ENCODE measurements around the gene SLC35F2.
"Not testable (repeated sequence)": the region's sequence is repeated elsewhere in the genome, so short reads cannot be mapped to it uniquely, and the experiment has no call there.

SLC35F2 gene

GRCh38 chr11:107770551-107770951 is 88.0 kb downstream of the SLC35F2 start:
- Histone ChIP-seq H3K4me1 (ENCODE audit: insufficient read depth, insufficient read length) (no peaks in the 10 kb centered on the region), H3K4me3 (ENCODE audit: insufficient read length, low read depth) (no peak overlapping the region), H3K36me3 (ENCODE audit: insufficient read depth, insufficient read length, low read length) (no peaks in the 10 kb centered on the region), H3K9ac (ENCODE audit: insufficient read length, low read depth) (no peak overlapping the region), H3K27me3 (ENCODE audit: insufficient read depth, insufficient read length) (no peaks in the 10 kb centered on the region), H3K9me3 (ENCODE audit: insufficient read depth, low read length) (no peaks in the 10 kb centered on the region)
- TF ChIP-seq YY1 (IDR thresholded peaks at IDR 0.05; ENCODE audit: insufficient read depth, insufficient read length) (no peak), SUZ12 (IDR thresholded peaks at IDR 0.05; ENCODE audit: extremely low read depth, insufficient read depth, insufficient read length) (no peak), ZNF274 (IDR thresholded peaks at IDR 0.05; ENCODE audit: low read depth, low read length) (no peak)
- DNase-seq (ENCODE audit: low read depth, low spot score) = no peak

GRCh38 chr11:107769189-107769588 is 89.4 kb downstream of the SLC35F2 start:
- no peaks in the 10 kb centered on the region for H3K36me3 ChIP-seq (ENCODE audit: insufficient read depth, insufficient read length, low read length)
- H3K27me3 ChIP-seq (ENCODE audit: insufficient read depth, insufficient read length) = no peaks in the 10 kb centered on the region
- DNase-seq (ENCODE audit: low read depth, low spot score) = no peak

GRCh38 chr11:107758719-107759355 is 99.8 kb downstream of the SLC35F2 start:
- not testable (repeated sequence) for H3K36me3 ChIP-seq (ENCODE audit: insufficient read depth, insufficient read length, low read length); H3K27me3 ChIP-seq (ENCODE audit: insufficient read depth, insufficient read length); H3K9ac ChIP-seq (ENCODE audit: insufficient read length, low read depth); H3K4me1 ChIP-seq (ENCODE audit: insufficient read depth, insufficient read length); H3K4me3 ChIP-seq (ENCODE audit: insufficient read length, low read depth); DNase-seq (ENCODE audit: low read depth, low spot score); H3K9me3 ChIP-seq (ENCODE audit: insufficient read depth, low read length)

More at GRCh38 chr11:107769189-107769588, 89.4 kb downstream of the SLC35F2 start:
- Histone ChIP-seq H3K9ac (ENCODE audit: insufficient read length, low read depth) (no peak overlapping the region), H3K4me3 (ENCODE audit: insufficient read length, low read depth) (no peak overlapping the region), H3K4me1 (ENCODE audit: insufficient read depth, insufficient read length) (no peaks in the 10 kb centered on the region), H3K9me3 (ENCODE audit: insufficient read depth, low read length) (no peaks in the 10 kb centered on the region)
- no peak for TF ChIP-seq SUZ12 (IDR thresholded peaks at IDR 0.05; ENCODE audit: extremely low read depth, insufficient read depth, insufficient read length)
- no peak for TF ChIP-seq ZNF274 (IDR thresholded peaks at IDR 0.05; ENCODE audit: low read depth, low read length)
- TF ChIP-seq YY1 (IDR thresholded peaks at IDR 0.05; ENCODE audit: insufficient read depth, insufficient read length) = no peak

GRCh38 chr11:107757661-107758060 is 100.9 kb downstream of the SLC35F2 start:
- TF ChIP-seq SUZ12 (IDR thresholded peaks at IDR 0.05; ENCODE audit: extremely low read depth, insufficient read depth, insufficient read length) (no peak), YY1 (IDR thresholded peaks at IDR 0.05; ENCODE audit: insufficient read depth, insufficient read length) (no peak), ZNF274 (IDR thresholded peaks at IDR 0.05; ENCODE audit: low read depth, low read length) (no peak)
- Histone ChIP-seq H3K36me3 (ENCODE audit: insufficient read depth, insufficient read length, low read length) (no peaks in the 10 kb centered on the region), H3K27me3 (ENCODE audit: insufficient read depth, insufficient read length) (no peaks in the 10 kb centered on the region), H3K4me1 (ENCODE audit: insufficient read depth, insufficient read length) (no peaks in the 10 kb centered on the region), H3K9me3 (ENCODE audit: insufficient read depth, low read length) (peaks cover 5% of the 10 kb centered on the region; the same call in 1 of the 2 replicates), H3K4me3 (ENCODE audit: insufficient read length, low read depth) (no peak overlapping the region), H3K9ac (ENCODE audit: insufficient read length, low read depth) (no peak overlapping the region)
- no peak for DNase-seq (ENCODE audit: low read depth, low spot score)

- Histone ChIP-seq H3K36me3 (ENCODE audit: insufficient read depth, insufficient read length, low read length) (no peaks in the 10 kb centered on the region), H3K4me1 (ENCODE audit: insufficient read depth, insufficient read length) (no peaks in the 10 kb centered on the region), H3K9me3 (ENCODE audit: insufficient read depth, low read length) (peaks cover 5% of the 10 kb centered on the region; the same call in 1 of the 2 replicates), H3K4me3 (ENCODE audit: insufficient read length, low read depth) (no peak overlapping the region), H3K27me3 (ENCODE audit: insufficient read depth, insufficient read length) (no peaks in the 10 kb centered on the region), H3K9ac (ENCODE audit: insufficient read length, low read depth) (no peak overlapping the region)
- no peak for DNase-seq (ENCODE audit: low read depth, low spot score)
- TF ChIP-seq ZNF274 (IDR thresholded peaks at IDR 0.05; ENCODE audit: low read depth, low read length) (no peak), SUZ12 (IDR thresholded peaks at IDR 0.05; ENCODE audit: extremely low read depth, insufficient read depth, insufficient read length) (no peak), YY1 (IDR thresholded peaks at IDR 0.05; ENCODE audit: insufficient read depth, insufficient read length) (no peak)
Measured at GRCh38 chr11:107756553-107756952, 102.0 kb downstream of the SLC35F2 start.

GRCh38 chr11:107752949-107753822 is 105.4 kb downstream of the SLC35F2 start:
- H3K4me3 ChIP-seq (ENCODE audit: insufficient read length, low read depth) = no peak overlapping the region
- no peak for DNase-seq (ENCODE audit: low read depth, low spot score)
- H3K4me1 ChIP-seq (ENCODE audit: insufficient read depth, insufficient read length) = no peaks in the 10 kb centered on the region
- no peak overlapping the region for H3K9ac ChIP-seq (ENCODE audit: insufficient read length, low read depth)
- no peaks in the 10 kb centered on the region for H3K27me3 ChIP-seq (ENCODE audit: insufficient read depth, insufficient read length)
- H3K9me3 ChIP-seq (ENCODE audit: insufficient read depth, low read length) = peaks cover 5% of the 10 kb centered on the region; the same call in 1 of the 2 replicates
- no peaks in the 10 kb centered on the region for H3K36me3 ChIP-seq (ENCODE audit: insufficient read depth, insufficient read length, low read length)
- TF ChIP-seq ZNF274 (IDR thresholded peaks at IDR 0.05; ENCODE audit: low read depth, low read length) (no peak), YY1 (IDR thresholded peaks at IDR 0.05; ENCODE audit: insufficient read depth, insufficient read length) (no peak), SUZ12 (IDR thresholded peaks at IDR 0.05; ENCODE audit: extremely low read depth, insufficient read depth, insufficient read length) (no peak)

GRCh38 chr11:107752508-107752907 is 106.1 kb downstream of the SLC35F2 start:
- Histone ChIP-seq H3K36me3 (ENCODE audit: insufficient read depth, insufficient read length, low read length) (no peaks in the 10 kb centered on the region), H3K9me3 (ENCODE audit: insufficient read depth, low read length) (no peaks in the 10 kb centered on the region), H3K4me3 (ENCODE audit: insufficient read length, low read depth) (no peak overlapping the region), H3K27me3 (ENCODE audit: insufficient read depth, insufficient read length) (no peaks in the 10 kb centered on the region), H3K9ac (ENCODE audit: insufficient read length, low read depth) (no peak overlapping the region), H3K4me1 (ENCODE audit: insufficient read depth, insufficient read length) (peaks cover 2% of the 10 kb centered on the region)
- no peak for DNase-seq (ENCODE audit: low read depth, low spot score)
- TF ChIP-seq ZNF274 (IDR thresholded peaks at IDR 0.05; ENCODE audit: low read depth, low read length) (no peak), SUZ12 (IDR thresholded peaks at IDR 0.05; ENCODE audit: extremely low read depth, insufficient read depth, insufficient read length) (no peak), YY1 (IDR thresholded peaks at IDR 0.05; ENCODE audit: insufficient read depth, insufficient read length) (no peak)

Measured in NT2/D1 (cell line).